ENCODE data around the gene MALRD1.
"Not testable (repeated sequence)": the region's sequence is repeated elsewhere in the genome, so short reads cannot be mapped to it uniquely, and the experiment has no call there.

MALRD1 gene

GRCh38 chr10:19724287-19724686 is 675.7 kb downstream of the MALRD1 start:
- DNase-seq, result no peak

GRCh38 chr10:19728376-19728775 is 679.8 kb downstream of the MALRD1 start:
- DNase-seq, result no peak

GRCh38 chr10:19728964-19729363 is 680.4 kb downstream of the MALRD1 start:
- peak in 1 of 3 experiments; percentile 33 for DNase-seq

- no peak for DNase-seq
Measured at GRCh38 chr10:19730167-19730906, 681.7 kb downstream of the MALRD1 start.

GRCh38 chr10:19730907-19731217 is 682.3 kb downstream of the MALRD1 start:
- no peak for DNase-seq

GRCh38 chr10:19731560-19731959 is 683.0 kb downstream of the MALRD1 start:
- no peak for DNase-seq

GRCh38 chr10:19738440-19738839 is 689.8 kb downstream of the MALRD1 start:
- DNase-seq, result no peak

GRCh38 chr10:19739232-19739631 is 690.6 kb downstream of the MALRD1 start:
- not testable (repeated sequence) for DNase-seq

GRCh38 chr10:19742144-19742543 is 693.5 kb downstream of the MALRD1 start:
- DNase-seq, result not testable (repeated sequence)

GRCh38 chr10:19745672-19746071 is 697.1 kb downstream of the MALRD1 start:
- DNase-seq, result no peak

GRCh38 chr10:19749185-19749729 is 700.7 kb downstream of the MALRD1 start:
- no peak for DNase-seq

GRCh38 chr10:19750972-19751371 is 702.4 kb downstream of the MALRD1 start:
- no peak for DNase-seq

- DNase-seq, result no peak
Measured at GRCh38 chr10:19756919-19757318, 708.3 kb downstream of the MALRD1 start.

- DNase-seq, result no peak
Measured at GRCh38 chr10:19762026-19762425, 713.4 kb downstream of the MALRD1 start.

- no peak for DNase-seq
Measured at GRCh38 chr10:19764111-19764510, 715.5 kb downstream of the MALRD1 start.

GRCh38 chr10:19767876-19768275 is 719.3 kb downstream of the MALRD1 start:
- DNase-seq, result peak in 1 of 3 experiments; percentile 1

- not testable (repeated sequence) for DNase-seq
Measured at GRCh38 chr10:19769826-19770225, 721.2 kb downstream of the MALRD1 start.

- no peak for DNase-seq
Measured at GRCh38 chr10:19772972-19773371, 724.4 kb downstream of the MALRD1 start.

GRCh38 chr10:19775296-19775695 is 726.7 kb downstream of the MALRD1 start:
- DNase-seq, result no peak

- DNase-seq, result no peak
Measured at GRCh38 chr10:19777806-19778205, 729.2 kb downstream of the MALRD1 start.

- DNase-seq, result no peak
Measured at GRCh38 chr10:19778996-19779395, 730.4 kb downstream of the MALRD1 start.

GRCh38 chr10:19782430-19783089 is 734.0 kb downstream of the MALRD1 start:
- no peak for DNase-seq

- no peak for DNase-seq
Measured at GRCh38 chr10:19783721-19784120, 735.1 kb downstream of the MALRD1 start.
